ACC112 (cell line): ENCODE results near the gene MARF1.
"Not testable (repeated sequence)": the region's sequence is repeated elsewhere in the genome, so short reads cannot be mapped to it uniquely, and the experiment has no call there.

Experiments
- H2AFZ ChIP-seq: fragments of 200-600 bp; sonication (generic); one replicate; pipeline ENCODE4 v1.6.0; 2017; ENCODE audit warnings: antibody characterized with exemption, low read length; ENCODE audit not compliant: unreplicated experiment
- H3K27ac ChIP-seq: fragments of 200-600 bp; sonication (generic); 2 replicates; pipeline ENCODE4 v1.5.1; 2014; ENCODE audit warnings: low read depth, mild to moderate bottlenecking, antibody characterized with exemption, low read length, moderate library complexity
- H3K27me3 ChIP-seq: fragments of 200-600 bp; sonication (generic); 2 replicates; pipeline ENCODE4 v1.6.1; 2014; ENCODE audit warnings: mild to moderate bottlenecking, antibody characterized with exemption, low read length, moderate library complexity, mixed read lengths; ENCODE audit not compliant: insufficient read depth
- H3K36me3 ChIP-seq: fragments of 200-600 bp; sonication (generic); 2 replicates; pipeline ENCODE4 v1.6.1; 2016; ENCODE audit warnings: mild to moderate bottlenecking, antibody characterized with exemption, low read length, moderate library complexity, mixed read lengths; ENCODE audit not compliant: insufficient read depth
- H3K4me1 ChIP-seq: fragments of 200-600 bp; sonication (generic); one replicate; pipeline ENCODE4 v1.6.1; 2016; ENCODE audit warnings: low read length, mixed read lengths; ENCODE audit not compliant: insufficient read depth, unreplicated experiment, control insufficient read depth
- H3K4me3 ChIP-seq: fragments of 200-600 bp; sonication (generic); 2 replicates; pipeline ENCODE4 v1.5.1; 2014; ENCODE audit warnings: mild to moderate bottlenecking, low read depth, low read length
- H3K79me2 ChIP-seq: fragments of 200-600 bp; sonication (generic); one replicate; pipeline ENCODE4 v1.6.0; 2016; ENCODE audit warnings: low read length; ENCODE audit not compliant: control insufficient read depth, unreplicated experiment, insufficient read depth

The MARF1 gene

GRCh38 chr16:15571557-15571956 lies 71.4 kb downstream of the MARF1 start:
- Histone ChIP-seq H3K79me2 (no peaks in the 10 kb centered on the region), H3K4me3 (no peak overlapping the region), H2AFZ (no peak overlapping the region), H3K27me3 (no peaks in the 10 kb centered on the region), H3K4me1 (peaks cover 28% of the 10 kb centered on the region), H3K36me3 (peaks cover 4% of the 10 kb centered on the region; the same call in 1 of the 2 replicates), H3K27ac (no peak overlapping the region)

- not testable (repeated sequence) for H3K36me3 ChIP-seq, H3K4me3 ChIP-seq, H2AFZ ChIP-seq, H3K79me2 ChIP-seq, H3K27ac ChIP-seq, H3K27me3 ChIP-seq
- peaks cover 28% of the 10 kb centered on the region for H3K4me1 ChIP-seq
Observed at GRCh38 chr16:15570666-15571065, 72.3 kb downstream of the MARF1 start.

GRCh38 chr16:15567823-15568222 lies 75.1 kb downstream of the MARF1 start:
- no peak overlapping the region for H3K4me3 ChIP-seq
- no peak overlapping the region for H2AFZ ChIP-seq
- no peak overlapping the region for H3K27ac ChIP-seq
- no peaks in the 10 kb centered on the region for H3K27me3 ChIP-seq
- H3K79me2 ChIP-seq = no peaks in the 10 kb centered on the region
- peaks cover 17% of the 10 kb centered on the region for H3K4me1 ChIP-seq
- H3K36me3 ChIP-seq = no peaks in the 10 kb centered on the region

GRCh38 chr16:15566095-15566494 lies 76.9 kb downstream of the MARF1 start:
- Histone ChIP-seq H3K27me3 (no peaks in the 10 kb centered on the region), H3K36me3 (0 out of 2 replicates have a peak, but pooled peaks cover 5% of the 10 kb centered on the region), H3K4me3 (no peak overlapping the region), H2AFZ (no peak overlapping the region), H3K4me1 (peaks cover 2% of the 10 kb centered on the region), H3K79me2 (no peaks in the 10 kb centered on the region), H3K27ac (no peak overlapping the region)

GRCh38 chr16:15564604-15565339 lies 78.2 kb downstream of the MARF1 start:
- Histone ChIP-seq H3K36me3 (0 out of 2 replicates have a peak, but pooled peaks cover 5% of the 10 kb centered on the region), H3K4me3 (no peak overlapping the region), H3K4me1 (no peaks in the 10 kb centered on the region), H2AFZ (no peak overlapping the region), H3K79me2 (no peaks in the 10 kb centered on the region), H3K27me3 (no peaks in the 10 kb centered on the region), H3K27ac (no peak overlapping the region)

GRCh38 chr16:15559176-15559575 lies 83.8 kb downstream of the MARF1 start:
- no peaks in the 10 kb centered on the region for H3K79me2 ChIP-seq
- H3K27ac ChIP-seq = no peak overlapping the region
- no peak overlapping the region for H2AFZ ChIP-seq
- H3K27me3 ChIP-seq = no peaks in the 10 kb centered on the region
- H3K36me3 ChIP-seq = 0 out of 2 replicates have a peak, but pooled peaks cover 5% of the 10 kb centered on the region
- no peak overlapping the region for H3K4me3 ChIP-seq
- no peaks in the 10 kb centered on the region for H3K4me1 ChIP-seq

- Histone ChIP-seq H3K27me3 (no peaks in the 10 kb centered on the region), H3K36me3 (no peaks in the 10 kb centered on the region), H2AFZ (no peak overlapping the region), H3K27ac (no peak overlapping the region), H3K4me3 (no peak overlapping the region), H3K4me1 (no peaks in the 10 kb centered on the region), H3K79me2 (no peaks in the 10 kb centered on the region)
Observed at GRCh38 chr16:15557258-15557657, 85.7 kb downstream of the MARF1 start.

GRCh38 chr16:15556130-15556529 lies 86.8 kb downstream of the MARF1 start:
- no peak overlapping the region for H3K4me3 ChIP-seq
- H3K27ac ChIP-seq = no peak overlapping the region
- no peaks in the 10 kb centered on the region for H3K36me3 ChIP-seq
- H3K27me3 ChIP-seq = no peaks in the 10 kb centered on the region
- H2AFZ ChIP-seq = no peak overlapping the region
- no peaks in the 10 kb centered on the region for H3K79me2 ChIP-seq
- no peaks in the 10 kb centered on the region for H3K4me1 ChIP-seq

- Histone ChIP-seq H3K27ac (no peak overlapping the region), H3K4me1 (no peaks in the 10 kb centered on the region)
Observed at GRCh38 chr16:15553313-15554088, 89.5 kb downstream of the MARF1 start.

GRCh38 chr16:15552507-15552906 lies 90.4 kb downstream of the MARF1 start:
- H3K36me3 ChIP-seq = no peaks in the 10 kb centered on the region

More at GRCh38 chr16:15553313-15554088, 89.5 kb downstream of the MARF1 start:
- H3K36me3 ChIP-seq = no peaks in the 10 kb centered on the region
- H2AFZ ChIP-seq = no peak overlapping the region
- H3K4me3 ChIP-seq = no peak overlapping the region
- no peaks in the 10 kb centered on the region for H3K79me2 ChIP-seq
- H3K27me3 ChIP-seq = no peaks in the 10 kb centered on the region

GRCh38 chr16:15548482-15548891 lies 94.5 kb downstream of the MARF1 start:
- no peaks in the 10 kb centered on the region for H3K79me2 ChIP-seq
- no peak overlapping the region for H3K4me3 ChIP-seq
- H2AFZ ChIP-seq = no peak overlapping the region
- H3K4me1 ChIP-seq = no peaks in the 10 kb centered on the region
- no peaks in the 10 kb centered on the region; the same call in 1 of the 2 replicates for H3K36me3 ChIP-seq
- no peak overlapping the region for H3K27ac ChIP-seq
- no peaks in the 10 kb centered on the region for H3K27me3 ChIP-seq

More at GRCh38 chr16:15552507-15552906, 90.4 kb downstream of the MARF1 start:
- Histone ChIP-seq H2AFZ (no peak overlapping the region), H3K27me3 (no peaks in the 10 kb centered on the region), H3K4me1 (no peaks in the 10 kb centered on the region), H3K4me3 (no peak overlapping the region), H3K79me2 (no peaks in the 10 kb centered on the region), H3K27ac (no peak overlapping the region)
